Measurements from ENCODE around the gene OSBP2.

The OSBP2 gene

DNA sequence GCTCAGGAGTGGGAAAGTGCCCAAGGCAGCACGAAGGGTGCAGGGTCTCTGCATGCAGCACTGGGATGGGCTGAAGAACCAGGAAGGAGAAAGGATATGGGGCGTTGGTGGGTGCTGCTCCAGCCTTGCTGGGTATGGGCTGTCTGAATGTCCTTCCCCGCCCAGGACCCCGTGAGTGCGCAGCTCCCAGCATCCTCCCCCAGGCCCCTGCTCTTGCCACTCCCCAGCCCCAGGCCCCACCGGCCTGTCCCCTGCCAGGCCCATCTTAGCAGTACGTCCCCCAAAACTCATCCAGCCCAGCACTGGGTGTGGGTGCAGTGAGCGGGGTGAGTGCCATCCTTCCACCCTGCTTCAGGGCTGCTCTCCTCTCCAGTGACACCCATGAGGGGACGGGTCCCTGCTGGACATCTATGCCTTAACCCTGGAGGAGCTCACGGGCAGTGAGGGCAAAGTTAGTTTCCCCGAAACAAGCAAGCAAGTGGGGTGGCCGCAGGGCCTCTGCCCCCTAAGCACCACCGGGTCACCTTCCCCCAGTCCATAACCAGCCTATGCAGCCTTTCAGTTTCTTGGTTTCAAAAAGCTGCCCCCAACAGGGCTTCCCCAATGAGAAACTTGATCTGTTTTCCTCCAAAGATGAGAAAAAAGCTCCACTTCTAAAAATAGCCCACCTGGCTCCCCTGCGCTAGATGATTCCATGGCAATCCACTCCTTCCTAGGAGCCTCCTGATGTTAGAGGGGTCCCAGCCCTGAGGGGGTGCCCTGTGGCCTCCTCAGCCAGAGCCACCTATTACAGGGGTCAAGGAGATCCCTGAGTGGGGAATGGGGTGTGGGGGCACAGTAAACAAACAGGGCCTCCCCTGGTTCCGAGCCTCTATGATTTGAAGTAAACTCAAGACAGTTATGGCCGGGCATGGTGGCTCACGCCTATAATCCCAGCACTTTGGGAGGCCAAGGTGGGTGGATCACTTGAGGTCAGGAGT, 170.1 kb downstream of the OSBP2 start:
- no peak overlapping the region for H3K4me3 ChIP-seq (ENCODE audit: low read depth, low read length)
- DNase-seq (ENCODE audit: low read depth), result no peak
- TF ChIP-seq, protein P1, sequence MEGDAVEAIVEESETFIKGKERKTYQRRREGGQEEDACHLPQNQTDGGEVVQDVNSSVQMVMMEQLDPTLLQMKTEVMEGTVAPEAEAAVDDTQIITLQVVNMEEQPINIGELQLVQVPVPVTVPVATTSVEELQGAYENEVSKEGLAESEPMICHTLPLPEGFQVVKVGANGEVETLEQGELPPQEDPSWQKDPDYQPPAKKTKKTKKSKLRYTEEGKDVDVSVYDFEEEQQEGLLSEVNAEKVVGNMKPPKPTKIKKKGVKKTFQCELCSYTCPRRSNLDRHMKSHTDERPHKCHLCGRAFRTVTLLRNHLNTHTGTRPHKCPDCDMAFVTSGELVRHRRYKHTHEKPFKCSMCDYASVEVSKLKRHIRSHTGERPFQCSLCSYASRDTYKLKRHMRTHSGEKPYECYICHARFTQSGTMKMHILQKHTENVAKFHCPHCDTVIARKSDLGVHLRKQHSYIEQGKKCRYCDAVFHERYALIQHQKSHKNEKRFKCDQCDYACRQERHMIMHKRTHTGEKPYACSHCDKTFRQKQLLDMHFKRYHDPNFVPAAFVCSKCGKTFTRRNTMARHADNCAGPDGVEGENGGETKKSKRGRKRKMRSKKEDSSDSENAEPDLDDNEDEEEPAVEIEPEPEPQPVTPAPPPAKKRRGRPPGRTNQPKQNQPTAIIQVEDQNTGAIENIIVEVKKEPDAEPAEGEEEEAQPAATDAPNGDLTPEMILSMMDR (IDR thresholded peaks at IDR 0.05; ENCODE audit: control insufficient read depth, extremely low read depth, insufficient read depth), result no peak

DNA sequence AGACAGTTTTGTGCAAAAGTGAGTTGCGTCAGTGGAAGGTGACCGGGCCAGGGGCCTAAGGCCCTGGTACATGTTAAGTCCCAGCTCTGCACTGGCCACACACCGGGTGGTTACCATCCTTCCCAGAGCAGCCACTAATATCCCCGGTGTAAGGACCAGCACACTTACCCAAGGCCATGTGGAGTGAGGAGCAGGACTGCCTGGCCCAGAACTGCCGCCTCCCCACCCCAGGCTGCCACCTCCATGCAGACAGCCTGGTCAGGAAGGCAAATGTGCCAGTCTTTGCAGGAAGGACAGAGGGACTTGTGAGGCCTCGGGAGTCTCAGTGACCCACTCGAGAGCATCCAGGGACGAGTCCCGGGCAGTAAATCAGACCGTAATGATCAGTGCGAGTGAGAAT, 171.0 kb downstream of the OSBP2 start:
- H3K4me3 ChIP-seq (ENCODE audit: low read depth, low read length), result no peak overlapping the region
- no peak for DNase-seq (ENCODE audit: low read depth)

DNA sequence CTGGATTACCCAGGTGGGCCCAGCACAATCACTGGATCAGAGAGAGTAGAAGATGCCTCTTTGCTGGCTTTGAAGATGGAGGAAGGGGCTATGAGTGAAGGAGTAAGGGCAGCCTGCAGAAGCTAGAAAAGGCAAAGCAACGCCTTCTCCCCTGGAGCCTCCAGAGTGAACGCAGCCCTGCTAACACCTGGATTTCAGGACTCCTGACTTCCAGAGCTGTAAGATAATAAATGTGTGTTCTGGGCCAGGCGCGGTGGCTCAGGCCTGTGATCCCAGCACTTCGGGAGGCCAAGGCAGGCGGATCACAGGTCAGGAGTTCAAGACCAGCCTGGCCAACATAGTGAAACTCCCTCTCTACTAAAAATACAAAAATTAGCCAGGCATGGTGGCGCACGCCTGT, 171.5 kb downstream of the OSBP2 start:
- no peak for DNase-seq (ENCODE audit: low read depth)
- TF ChIP-seq, protein P1 (IDR thresholded peaks at IDR 0.05; ENCODE audit: control insufficient read depth, extremely low read depth, insufficient read depth), result no peak
- no peak overlapping the region for H3K4me3 ChIP-seq (ENCODE audit: low read depth, low read length)

More for the DNA sequence above, 171.0 kb downstream of the OSBP2 start:
- TF ChIP-seq, protein P1 (IDR thresholded peaks at IDR 0.05; ENCODE audit: control insufficient read depth, extremely low read depth, insufficient read depth), result no peak

DNA sequence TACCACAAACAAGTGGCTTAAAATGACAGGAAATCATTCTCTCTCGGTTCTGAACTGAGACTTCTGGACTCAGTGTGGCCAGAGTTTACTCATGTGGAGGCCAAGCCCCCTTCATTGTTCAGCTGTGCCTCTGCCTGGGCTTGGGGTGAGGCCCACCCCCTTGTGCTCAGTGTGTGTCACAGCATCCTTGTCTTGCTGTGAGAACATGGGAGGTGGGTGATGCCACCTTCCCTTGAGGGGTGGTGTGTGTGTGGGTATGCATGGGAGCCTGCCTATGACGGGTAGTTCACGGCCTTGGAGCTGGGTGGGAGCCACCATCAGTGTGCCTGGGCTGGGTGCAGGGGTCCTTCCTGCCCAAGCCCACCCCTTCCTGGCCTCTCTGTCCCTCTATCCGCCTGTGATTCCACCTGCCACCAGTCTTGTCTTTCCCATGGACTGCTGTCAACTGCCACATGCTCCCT, 172.2 kb downstream of the OSBP2 start:
- H3K4me3 ChIP-seq (ENCODE audit: low read depth, low read length), result no peak overlapping the region
- TF ChIP-seq, protein P1 (IDR thresholded peaks at IDR 0.05; ENCODE audit: control insufficient read depth, extremely low read depth, insufficient read depth), result no peak
- DNase-seq (ENCODE audit: low read depth), result no peak

DNA sequence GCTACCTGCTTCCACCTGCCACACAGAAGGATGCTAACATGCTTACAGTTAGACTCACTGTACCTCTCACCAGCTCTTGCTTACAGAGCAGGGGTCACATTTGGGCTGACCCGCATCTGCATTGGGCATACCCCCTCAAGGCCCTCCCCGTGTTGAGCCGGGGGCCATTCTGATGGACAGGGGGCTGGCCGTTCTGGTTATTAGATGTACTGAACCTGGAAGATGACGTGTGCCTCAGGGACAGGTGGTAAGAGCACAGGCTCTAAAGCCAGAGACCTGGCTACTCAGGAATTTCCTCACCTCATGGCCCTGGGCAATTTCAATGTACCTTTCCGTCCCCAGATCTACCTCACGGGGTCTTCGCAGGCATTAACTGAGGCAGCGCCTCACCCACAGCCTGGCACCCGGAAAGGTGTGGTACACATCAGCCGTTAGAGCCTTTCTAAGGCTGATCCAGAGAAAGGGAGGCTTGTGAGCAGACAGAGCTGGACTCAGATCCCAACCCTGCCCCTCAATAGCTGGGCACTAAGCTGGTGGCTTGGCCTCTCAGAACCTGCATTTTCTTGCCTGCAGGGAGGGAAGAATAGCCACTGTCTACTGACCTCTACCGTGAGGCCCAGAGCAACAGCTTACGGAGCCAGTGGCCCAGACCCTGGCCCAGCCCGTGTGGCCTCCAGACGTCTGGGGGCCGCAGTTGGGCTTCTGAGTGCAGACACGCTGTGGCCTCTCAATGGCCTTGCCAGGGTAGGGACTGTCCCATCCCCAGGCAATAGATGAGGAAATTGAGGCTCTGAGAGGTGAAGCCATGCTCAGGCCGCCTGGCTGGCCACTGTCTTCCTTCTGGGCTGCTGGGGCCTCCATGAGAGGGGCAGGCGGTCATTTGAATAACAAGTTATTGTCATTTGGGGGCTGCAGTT, 173.3 kb downstream of the OSBP2 start:
- no peak overlapping the region for H3K4me3 ChIP-seq (ENCODE audit: low read depth, low read length)
- TF ChIP-seq, protein P1 (IDR thresholded peaks at IDR 0.05; ENCODE audit: control insufficient read depth, extremely low read depth, insufficient read depth), result no peak
- no peak for DNase-seq (ENCODE audit: low read depth)

DNA sequence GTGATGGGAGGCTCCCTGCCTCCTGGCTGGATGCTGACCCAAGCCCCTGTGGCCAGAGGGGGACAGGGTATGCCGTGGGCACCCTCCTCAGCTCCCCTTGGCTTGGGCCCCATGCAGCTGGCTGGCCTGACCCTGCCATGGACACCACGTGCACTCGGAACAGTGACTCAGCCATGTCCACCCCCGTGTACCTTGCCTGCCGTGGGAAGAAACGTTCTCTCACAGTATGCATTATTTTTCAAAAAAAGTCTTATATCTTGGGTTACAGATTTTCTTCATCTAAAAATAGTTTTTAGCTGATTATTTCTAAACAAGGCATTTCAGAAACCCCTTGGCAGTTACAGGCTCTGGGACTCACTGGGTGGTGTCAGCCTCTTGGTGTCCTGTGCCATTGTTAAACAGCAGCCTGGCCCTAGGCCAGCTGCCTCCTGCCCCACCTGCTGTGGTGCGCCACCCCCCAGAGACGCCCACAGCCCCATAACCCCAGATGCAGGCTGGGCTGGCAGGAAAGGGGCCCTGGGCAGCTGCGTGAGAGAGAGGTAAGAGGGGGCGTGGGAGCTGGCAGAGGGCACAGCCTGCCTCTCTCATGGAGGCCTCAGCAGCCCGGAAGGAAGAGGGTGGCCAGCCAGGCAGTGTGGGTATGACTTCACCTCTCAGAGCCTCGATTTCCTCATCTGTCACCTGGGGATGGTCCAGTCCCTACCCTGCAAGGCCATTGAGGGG, 174.2 kb downstream of the OSBP2 start:
- no peak overlapping the region for H3K4me3 ChIP-seq (ENCODE audit: low read depth, low read length)
- DNase-seq (ENCODE audit: low read depth), result no peak
- TF ChIP-seq, protein P1 (IDR thresholded peaks at IDR 0.05; ENCODE audit: control insufficient read depth, extremely low read depth, insufficient read depth), result no peak
